DND-41 (cell line): ENCODE results near the gene CAPN5.

Source experiments
- ATAC-seq: fragments of 200-7000 bp; cut with Tn5 transposase; 3 replicates; pipeline ENCODE4 v1.9.1; 2021; ENCODE audit warnings: low read depth; ENCODE audit not compliant: insufficient read depth
- DNase-seq: peaks from one replicate; pipeline ENCODE4 v3.0.0-alpha.2; 2020
- H2AFZ ChIP-seq: 2 replicates; pipeline ENCODE4 v1.6.0; 2012; ENCODE audit warnings: low read depth, low read length
- H3K27ac ChIP-seq: 2 replicates; pipeline ENCODE4 v1.5.1; 2012; ENCODE audit warnings: low read length, inconsistent platforms
- H3K27me3 ChIP-seq: fragments of 200-600 bp; sonication (generic); 2 replicates; pipeline ENCODE4 v1.6.0; 2012; ENCODE audit warnings: low read length, mild to moderate bottlenecking, inconsistent platforms; ENCODE audit not compliant: insufficient read depth, poor library complexity
- H3K36me3 ChIP-seq: 2 replicates; pipeline ENCODE4 v1.5.1; 2012; ENCODE audit warnings: low read length, inconsistent platforms; ENCODE audit not compliant: insufficient read depth
- H3K4me1 ChIP-seq: 2 replicates; pipeline ENCODE4 v1.5.1; 2012; ENCODE audit warnings: mild to moderate bottlenecking, low read length; ENCODE audit not compliant: insufficient read depth
- H3K4me2 ChIP-seq: 2 replicates; pipeline ENCODE4 v1.6.0; 2012; ENCODE audit warnings: mild to moderate bottlenecking, moderate library complexity, low read length, inconsistent platforms; ENCODE audit not compliant: insufficient read depth
- H3K4me3 ChIP-seq, 2 experiments: fragments of 200-600 bp in 1 of 2; shearing (Covaris generic) in 1 of 2; 2 replicates each; pipeline ENCODE4 v1.5.1; 2012 to 2016; ENCODE audit warnings: inconsistent platforms in 2 of 2, low read length in 2 of 2, mild to moderate bottlenecking in 2 of 2, low read depth in 1 of 2, moderate library complexity in 1 of 2
- H3K79me2 ChIP-seq: 2 replicates; pipeline ENCODE4 v1.6.0; 2012; ENCODE audit warnings: low read length, inconsistent platforms; ENCODE audit not compliant: insufficient read depth
- H3K9ac ChIP-seq: 2 replicates; pipeline ENCODE4 v1.6.0; 2012; ENCODE audit warnings: low read depth, mild to moderate bottlenecking, inconsistent platforms, low read length, moderate library complexity
- H3K9me3 ChIP-seq: 2 replicates; pipeline ENCODE4 v1.5.1; 2012; ENCODE audit warnings: low read length, moderate library complexity, mild to moderate bottlenecking, inconsistent platforms; ENCODE audit not compliant: insufficient read depth, severe bottlenecking
- H4K20me1 ChIP-seq: 2 replicates; pipeline ENCODE4 v1.6.0; 2012; ENCODE audit warnings: low read length; ENCODE audit not compliant: insufficient read depth
- EZH2 ChIP-seq: IDR thresholded peaks from 3 replicates; pipeline ENCODE4 v1.6.1; 2012; ENCODE audit warnings: borderline replicate concordance, low read depth, mild to moderate bottlenecking, moderate library complexity, low read length, inconsistent platforms; ENCODE audit not compliant: severe bottlenecking
- TF ChIP-seq, protein P1 (sequence below): IDR thresholded peaks from 2 replicates; pipeline ENCODE4 v1.5.1; 2012; ENCODE audit warnings: borderline replicate concordance, low read length, moderate library complexity, mild to moderate bottlenecking; ENCODE audit not compliant: poor library complexity, severe bottlenecking; ENCODE audit errors: extremely low read depth

CAPN5 gene

DNA sequence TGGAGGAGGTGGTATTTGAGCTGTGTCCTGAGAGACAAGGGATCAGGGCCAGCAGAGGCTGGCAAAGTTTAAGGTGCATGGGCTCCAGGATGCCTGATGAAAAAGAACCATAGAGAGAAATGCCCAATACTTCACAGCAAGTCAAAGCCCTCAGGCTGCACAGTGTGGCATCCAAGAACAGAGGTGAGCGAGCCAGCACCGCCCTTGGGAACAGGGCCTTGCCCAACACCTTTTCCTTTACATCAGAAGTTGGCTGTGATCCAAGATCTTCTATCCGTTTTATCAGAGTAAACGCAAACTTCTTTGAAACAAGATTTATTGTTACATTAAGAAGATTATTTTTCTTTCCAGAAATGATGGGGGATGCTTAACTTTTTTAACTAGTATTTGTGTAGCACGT lies 31.2 kb upstream of the CAPN5 start:
- DNase-seq (no peak), ATAC-seq (no peak)
- Histone ChIP-seq H3K36me3 (no peaks in the 10 kb centered on the region), H3K27me3 (no peaks in the 10 kb centered on the region), H3K4me2 (no peak overlapping the region), H4K20me1 (no peaks in the 10 kb centered on the region), H3K79me2 (no peaks in the 10 kb centered on the region), H3K4me3 (no peak overlapping the region), H3K27ac (no peak overlapping the region), H3K4me1 (no peaks in the 10 kb centered on the region), H2AFZ (no peak overlapping the region), H3K9ac (no peak overlapping the region), H3K9me3 (no peaks in the 10 kb centered on the region)
- TF ChIP-seq EZH2, result no peak
- TF ChIP-seq, protein P1, sequence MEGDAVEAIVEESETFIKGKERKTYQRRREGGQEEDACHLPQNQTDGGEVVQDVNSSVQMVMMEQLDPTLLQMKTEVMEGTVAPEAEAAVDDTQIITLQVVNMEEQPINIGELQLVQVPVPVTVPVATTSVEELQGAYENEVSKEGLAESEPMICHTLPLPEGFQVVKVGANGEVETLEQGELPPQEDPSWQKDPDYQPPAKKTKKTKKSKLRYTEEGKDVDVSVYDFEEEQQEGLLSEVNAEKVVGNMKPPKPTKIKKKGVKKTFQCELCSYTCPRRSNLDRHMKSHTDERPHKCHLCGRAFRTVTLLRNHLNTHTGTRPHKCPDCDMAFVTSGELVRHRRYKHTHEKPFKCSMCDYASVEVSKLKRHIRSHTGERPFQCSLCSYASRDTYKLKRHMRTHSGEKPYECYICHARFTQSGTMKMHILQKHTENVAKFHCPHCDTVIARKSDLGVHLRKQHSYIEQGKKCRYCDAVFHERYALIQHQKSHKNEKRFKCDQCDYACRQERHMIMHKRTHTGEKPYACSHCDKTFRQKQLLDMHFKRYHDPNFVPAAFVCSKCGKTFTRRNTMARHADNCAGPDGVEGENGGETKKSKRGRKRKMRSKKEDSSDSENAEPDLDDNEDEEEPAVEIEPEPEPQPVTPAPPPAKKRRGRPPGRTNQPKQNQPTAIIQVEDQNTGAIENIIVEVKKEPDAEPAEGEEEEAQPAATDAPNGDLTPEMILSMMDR, result no peak

- H3K4me2 ChIP-seq, result no peak overlapping the region
- H3K9ac ChIP-seq, result no peak overlapping the region
- no peaks in the 10 kb centered on the region for H3K4me1 ChIP-seq
- H3K36me3 ChIP-seq, result no peaks in the 10 kb centered on the region
- H3K9me3 ChIP-seq, result no peaks in the 10 kb centered on the region
- ATAC-seq, result no peak
- no peak overlapping the region for H3K4me3 ChIP-seq
- H4K20me1 ChIP-seq, result no peaks in the 10 kb centered on the region
- TF ChIP-seq, protein P1, result no peak
- no peak for TF ChIP-seq EZH2
- no peak overlapping the region for H3K27ac ChIP-seq
- no peak for DNase-seq
- H2AFZ ChIP-seq, result no peak overlapping the region
- no peaks in the 10 kb centered on the region for H3K79me2 ChIP-seq
- H3K27me3 ChIP-seq, result no peaks in the 10 kb centered on the region
These were observed 30.4 kb upstream of the CAPN5 start for GRCh38 chr11:77036398-77036797.

GRCh38 chr11:77037057-77037456 lies 29.7 kb upstream of the CAPN5 start:
- Histone ChIP-seq H3K27me3 (no peaks in the 10 kb centered on the region), H3K27ac (no peak overlapping the region), H3K9ac (no peak overlapping the region), H3K4me3 (no peak overlapping the region), H3K79me2 (no peaks in the 10 kb centered on the region), H2AFZ (no peak overlapping the region), H3K4me2 (no peak overlapping the region), H3K4me1 (no peaks in the 10 kb centered on the region), H3K9me3 (no peaks in the 10 kb centered on the region), H4K20me1 (no peaks in the 10 kb centered on the region), H3K36me3 (no peaks in the 10 kb centered on the region)
- DNase-seq (no peak), ATAC-seq (no peak)
- no peak for TF ChIP-seq EZH2
- TF ChIP-seq, protein P1, result no peak
